ENCODE data around the gene TTC3. TPM values are rescaled to one million over a fixed set of nuclear protein-coding genes. Genes with fewer than 3 reads are reported as not detected.

Gene TTC3
- total RNA-seq, 1 experiment from 2014 or later, result 71.5 TPM

DNA sequence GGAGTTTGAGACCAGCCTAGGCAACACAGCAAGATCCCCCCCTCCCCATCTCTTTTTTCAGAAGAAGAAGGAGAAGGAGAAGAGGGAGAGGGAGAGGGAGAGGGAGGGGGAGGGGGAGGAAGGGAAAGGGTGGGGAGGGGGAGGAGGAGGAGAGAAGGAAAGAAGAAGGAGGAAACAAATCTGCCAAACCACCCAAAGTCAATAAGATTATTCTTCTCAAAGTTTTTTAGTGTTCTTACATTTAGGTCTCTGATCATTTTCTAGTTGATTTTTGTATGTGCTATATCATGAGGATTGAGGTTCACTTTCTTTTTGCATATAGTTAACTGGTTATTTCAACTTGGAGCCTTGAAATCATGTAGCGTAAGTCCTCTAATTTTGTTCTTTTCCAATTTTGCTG is 137.7 kb downstream of the TTC3 start (continued):
- TF ChIP-seq, protein P1, sequence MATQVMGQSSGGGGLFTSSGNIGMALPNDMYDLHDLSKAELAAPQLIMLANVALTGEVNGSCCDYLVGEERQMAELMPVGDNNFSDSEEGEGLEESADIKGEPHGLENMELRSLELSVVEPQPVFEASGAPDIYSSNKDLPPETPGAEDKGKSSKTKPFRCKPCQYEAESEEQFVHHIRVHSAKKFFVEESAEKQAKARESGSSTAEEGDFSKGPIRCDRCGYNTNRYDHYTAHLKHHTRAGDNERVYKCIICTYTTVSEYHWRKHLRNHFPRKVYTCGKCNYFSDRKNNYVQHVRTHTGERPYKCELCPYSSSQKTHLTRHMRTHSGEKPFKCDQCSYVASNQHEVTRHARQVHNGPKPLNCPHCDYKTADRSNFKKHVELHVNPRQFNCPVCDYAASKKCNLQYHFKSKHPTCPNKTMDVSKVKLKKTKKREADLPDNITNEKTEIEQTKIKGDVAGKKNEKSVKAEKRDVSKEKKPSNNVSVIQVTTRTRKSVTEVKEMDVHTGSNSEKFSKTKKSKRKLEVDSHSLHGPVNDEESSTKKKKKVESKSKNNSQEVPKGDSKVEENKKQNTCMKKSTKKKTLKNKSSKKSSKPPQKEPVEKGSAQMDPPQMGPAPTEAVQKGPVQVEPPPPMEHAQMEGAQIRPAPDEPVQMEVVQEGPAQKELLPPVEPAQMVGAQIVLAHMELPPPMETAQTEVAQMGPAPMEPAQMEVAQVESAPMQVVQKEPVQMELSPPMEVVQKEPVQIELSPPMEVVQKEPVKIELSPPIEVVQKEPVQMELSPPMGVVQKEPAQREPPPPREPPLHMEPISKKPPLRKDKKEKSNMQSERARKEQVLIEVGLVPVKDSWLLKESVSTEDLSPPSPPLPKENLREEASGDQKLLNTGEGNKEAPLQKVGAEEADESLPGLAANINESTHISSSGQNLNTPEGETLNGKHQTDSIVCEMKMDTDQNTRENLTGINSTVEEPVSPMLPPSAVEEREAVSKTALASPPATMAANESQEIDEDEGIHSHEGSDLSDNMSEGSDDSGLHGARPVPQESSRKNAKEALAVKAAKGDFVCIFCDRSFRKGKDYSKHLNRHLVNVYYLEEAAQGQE (IDR thresholded peaks at IDR 0.05; ENCODE audit: low read depth), result no peak
- TF ChIP-seq SP1 (IDR thresholded peaks at IDR 0.05; ENCODE audit: low read depth) (no peak), EZH2 (IDR thresholded peaks at IDR 0.05) (no peak), MAX (IDR thresholded peaks at IDR 0.05) (no peak)

DNA sequence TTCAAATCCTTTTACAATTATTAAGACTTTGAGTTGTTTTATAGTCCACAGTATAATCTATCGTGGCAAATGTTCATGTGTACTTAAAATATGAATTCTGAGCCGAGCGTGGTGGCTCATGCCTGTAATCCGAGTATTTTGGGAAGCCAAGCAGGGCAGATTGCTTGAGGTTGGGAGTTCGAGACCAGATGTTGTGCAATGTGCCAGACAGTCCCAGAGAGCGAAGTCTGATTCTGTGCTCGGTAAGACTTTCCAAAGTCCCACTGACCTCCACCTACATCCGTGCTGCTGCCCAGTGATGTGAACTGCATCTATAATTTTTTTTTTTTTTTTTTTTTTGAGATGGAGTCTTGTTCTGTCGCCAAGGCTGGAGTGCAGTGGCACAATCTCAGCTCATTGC is 141.9 kb downstream of the TTC3 start:
- no peak for DNase-seq (ENCODE audit: low read depth, low spot score)
- no peak overlapping the region for H3K27ac ChIP-seq (ENCODE audit: low read depth, low read length)
- no peak overlapping the region for H3K4me2 ChIP-seq (ENCODE audit: low read length)
- H3K9me3 ChIP-seq (ENCODE audit: control insufficient read depth in 1 of 2, insufficient read depth in 1 of 2, low read depth in 1 of 2, low read length in 2 of 2), result no peaks in the 10 kb centered on the region
- no peaks in the 10 kb centered on the region for H3K4me1 ChIP-seq (ENCODE audit: control insufficient read depth in 1 of 2, insufficient read depth in 2 of 2, low read length in 2 of 2)
- H3K79me2 ChIP-seq (ENCODE audit: insufficient read depth, low read length), result no peaks in the 10 kb centered on the region
- TF ChIP-seq MAX (IDR thresholded peaks at IDR 0.05) (no peak), RAD21 (IDR thresholded peaks at IDR 0.05; ENCODE audit: low read depth) (no peak), SRF (IDR thresholded peaks at IDR 0.05; ENCODE audit: low read depth) (no peak), TCF7L2 (IDR thresholded peaks at IDR 0.05; ENCODE audit: borderline replicate concordance, extremely low read depth, insufficient read depth, insufficient read length) (no peak), POLR2A (IDR thresholded peaks at IDR 0.05; ENCODE audit: borderline replicate concordance, extremely low read depth, insufficient read depth, insufficient read length) (no peak), ELF1 (IDR thresholded peaks at IDR 0.05; ENCODE audit: borderline replicate concordance, low read depth) (no peak), ZBTB33 (IDR thresholded peaks at IDR 0.05; ENCODE audit: extremely low read depth, insufficient replicate concordance, low read length) (no peak), JUND (IDR thresholded peaks at IDR 0.05) (no peak), YY1 (IDR thresholded peaks at IDR 0.05; ENCODE audit: extremely low read depth, insufficient replicate concordance, low read depth, low read length) (no peak)
- H3K9ac ChIP-seq (ENCODE audit: low read length), result no peak overlapping the region
- no TSS peak for BruUV-seq (replicated peaks)
- intact Hi-C loops (cut with micrococcal nuclease), result no loop called here
- ATAC-seq, result no peak
- ChIA-PET RAD21 (ENCODE audit: low non-redundant PET in 1 of 2, low total read pairs in 2 of 2, uncharacterized antibody in 2 of 2, unreplicated experiment in 2 of 2) (no interaction called here), POLR2A (no interaction called here), CTCF (no interaction called here)
- no peak overlapping the region for H2AFZ ChIP-seq (ENCODE audit: low read depth, low read length, poor library complexity, severe bottlenecking)
- H3K4me3 ChIP-seq (replicated peaks in 1 of 2; ENCODE audit: low read depth in 1 of 2, low read length in 2 of 2), result no peak overlapping the region
- H3K27me3 ChIP-seq (ENCODE audit: insufficient read depth, low read length), result no peaks in the 10 kb centered on the region
- H3K36me3 ChIP-seq (ENCODE audit: control insufficient read depth in 1 of 2, insufficient read depth in 2 of 2, low read length in 2 of 2), result no peaks in the 10 kb centered on the region
- H3K9me2 ChIP-seq (ENCODE audit: insufficient read depth), result no peaks in the 10 kb centered on the region
- H4K20me1 ChIP-seq (ENCODE audit: insufficient read depth), result no peaks in the 10 kb centered on the region

All from HCT116 (cell line).